Measurements from ENCODE around the gene SPINT3. TPM values are rescaled to one million over a fixed set of nuclear protein-coding genes. Genes with fewer than 3 reads are reported as not detected.

The SPINT3 gene
- not detected for total RNA-seq
- not detected for polyA plus RNA-seq
- long read RNA-seq, donor 1, result 0 reads
- long read RNA-seq, donor 2, result 0 reads
- long read RNA-seq, donor 3, result 0 reads

- no peak for DNase-seq
- no peaks in the 10 kb centered on the region for H3K4me1 ChIP-seq (ENCODE audit: insufficient read depth)
- intact Hi-C loops (cut with DNase I), result no loop called here
- TF ChIP-seq EP300 (IDR thresholded peaks at IDR 0.05), result no peak
- no peak for TF ChIP-seq POLR2A (IDR thresholded peaks at IDR 0.05)
- no peak for TF ChIP-seq CTCF (IDR thresholded peaks at IDR 0.05)
- no peak within 1 kb of the TSS for H3K4me3 ChIP-seq
- H3K9me3 ChIP-seq, result no peaks in the 10 kb centered on the region
- 56 to 75% (median 67%) methylated on average over 5 of the region's 5 CpGs for WGBS, 3 donors
- no peaks in the 10 kb centered on the region for H3K36me3 ChIP-seq
- H3K27ac ChIP-seq, result no peak within 1 kb of the TSS
- no peaks in the 10 kb centered on the region for H3K27me3 ChIP-seq
Measured at GRCh38 chr20:45515147-45515913, at the start of gene SPINT3. SPINT3 (minus strand) TSS chr20:45515622; CDS start chr20:45515608, 14 bp downstream.

GRCh38 chr20:45564760-45565276 lies 49.4 kb upstream of the SPINT3 start:
- WGBS, 3 donors, result 76 to 88% (median 79%) methylated on average over 2 of the region's 2 CpGs
- H3K36me3 ChIP-seq, result no peaks in the 10 kb centered on the region
- H3K4me3 ChIP-seq, result no peak overlapping the region
- intact Hi-C loops (cut with DNase I), result no loop called here
- no peak for TF ChIP-seq CTCF (IDR thresholded peaks at IDR 0.05)
- TF ChIP-seq POLR2A (IDR thresholded peaks at IDR 0.05), result no peak
- no peak for TF ChIP-seq EP300 (IDR thresholded peaks at IDR 0.05)
- H3K9me3 ChIP-seq, result no peaks in the 10 kb centered on the region
- H3K27me3 ChIP-seq, result no peaks in the 10 kb centered on the region
- no peak overlapping the region for H3K27ac ChIP-seq
- no peak for DNase-seq
- no peaks in the 10 kb centered on the region for H3K4me1 ChIP-seq (ENCODE audit: insufficient read depth)

- no peaks in the 10 kb centered on the region for H3K9me3 ChIP-seq
- H3K36me3 ChIP-seq, result no peaks in the 10 kb centered on the region
- no peak overlapping the region for H3K27ac ChIP-seq
- H3K4me3 ChIP-seq, result no peak overlapping the region
- WGBS, 3 donors, result 68 to 79% (median 73%) methylated on average over 1 of the region's 1 CpG
- intact Hi-C loops (cut with DNase I), result no loop called here
- TF ChIP-seq EP300 (IDR thresholded peaks at IDR 0.05) (no peak), CTCF (IDR thresholded peaks at IDR 0.05) (no peak), POLR2A (IDR thresholded peaks at IDR 0.05) (no peak)
- H3K27me3 ChIP-seq, result no peaks in the 10 kb centered on the region
- H3K4me1 ChIP-seq (ENCODE audit: insufficient read depth), result no peaks in the 10 kb centered on the region
- no peak for DNase-seq
Measured at GRCh38 chr20:45555198-45555597, 39.8 kb upstream of the SPINT3 start.

- no peak overlapping the region for H3K4me3 ChIP-seq
Measured at GRCh38 chr20:45552456-45552855, 37.0 kb upstream of the SPINT3 start.

More at GRCh38 chr20:45552456-45552855, 37.0 kb upstream of the SPINT3 start:
- Histone ChIP-seq H3K27me3 (no peaks in the 10 kb centered on the region), H3K36me3 (no peaks in the 10 kb centered on the region), H3K9me3 (no peaks in the 10 kb centered on the region), H3K4me1 (ENCODE audit: insufficient read depth) (no peaks in the 10 kb centered on the region), H3K27ac (no peak overlapping the region)
- 75 to 80% (median 76%) methylated on average over 2 of the region's 2 CpGs for WGBS, 3 donors
- intact Hi-C loops (cut with DNase I), result no loop called here
- no peak for TF ChIP-seq CTCF (IDR thresholded peaks at IDR 0.05)
- DNase-seq, result no peak

Measured in ovary (tissue), 10 donors.